SK-N-MC (cell line): ENCODE results near the gene CTNNA3.
"Not testable (repeated sequence)": the region's sequence is repeated elsewhere in the genome, so short reads cannot be mapped to it uniquely, and the experiment has no call there.

Experiments
- EZH2 ChIP-seq: fragments of 200-600 bp; sonication (generic); IDR thresholded peaks from one replicate; pipeline ENCODE4 v1.6.1; 2017; ENCODE audit warnings: antibody characterized with exemption
- FOXP2 ChIP-seq: optimal IDR thresholded peaks from 2 replicates; pipeline ENCODE3; 2011; ENCODE audit warnings: mild to moderate bottlenecking, moderate library complexity; ENCODE audit not compliant: insufficient read depth; ENCODE audit errors: extremely low read length, control extremely low read depth
- POLR2AphosphoS5 ChIP-seq: IDR thresholded peaks from 2 replicates; pipeline ENCODE4 v1.6.1; 2012; ENCODE audit warnings: mild to moderate bottlenecking, low read depth, low read length, borderline replicate concordance

- not testable (repeated sequence) for TF ChIP-seq EZH2, POLR2AphosphoS5, FOXP2
Measured at GRCh38 chr10:67230680-67231500, 465.1 kb downstream of the CTNNA3 start.
